GM12878 (cell line): ENCODE data around the gene AKAP8. TPM values are rescaled to one million over a fixed set of nuclear protein-coding genes. Genes with fewer than 3 reads are reported as not detected.

Experiments used
- ATAC-seq: fragments of 200-7000 bp; cut with Tn5 transposase; 3 replicates; pipeline ENCODE4 v1.9.1; 2020; ENCODE audit warnings: mild to moderate bottlenecking, moderate library complexity
- BruUV-seq: library from RNA; stranded (reverse); fragments of 400-500 nt; replicated peaks from 2 replicates; lab custom pipeline; 2021; lab: Mats Ljungman, UMichigan
- CTCF ChIA-PET: fragments of 300-600 bp; sonication (Branson Sonifier 250); formaldehyde crosslinking; extraction: SDS; loops from one replicate; lab custom pipeline; 2021; ENCODE audit warnings: inconsistent platforms; lab: Yijun Ruan, JAX
- POLR2A ChIA-PET: fragments of 350-600 bp; formaldehyde crosslinking; extraction: SDS; loops from one replicate; lab custom pipeline; 2021; ENCODE audit warnings: inconsistent platforms; lab: Charles Lee
- RAD21 ChIA-PET: fragments of 300-600 bp; sonication (Branson Sonifier 250); formaldehyde crosslinking; loops from one replicate; lab custom pipeline; 2023; ENCODE audit warnings: antibody characterized with exemption; ENCODE audit not compliant: unreplicated experiment; lab: Charles Lee
- SMC1A ChIA-PET: fragments of 300-600 bp; sonication (Branson Sonifier 250); formaldehyde crosslinking; loops from one replicate; lab custom pipeline; 2023; ENCODE audit not compliant: unreplicated experiment, uncharacterized antibody; lab: Charles Lee
- DNase-seq: peaks from one replicate; pipeline ENCODE4 v3.0.0-alpha.2; 2011; ENCODE audit warnings: low read depth, low spot score
- FAIRE-seq: peaks from 3 replicates; lab custom pipeline; 2011; peaks lifted over from hg19 to GRCh38; lab: Jason Lieb, UNC
- H2AFZ ChIP-seq: 2 replicates; pipeline ENCODE4 v1.6.0; 2011; ENCODE audit warnings: low read depth, low read length, control low read depth; ENCODE audit not compliant: control insufficient read depth
- H3K27ac ChIP-seq: 2 replicates; pipeline ENCODE4 v1.5.1; 2011; ENCODE audit warnings: control low read depth; ENCODE audit not compliant: control insufficient read depth, insufficient read depth
- H3K27me3 ChIP-seq, 2 experiments: replicated peaks in 1 of 2; 2 replicates each; pipeline versions ENCODE4 v1.6.0 to v1.6.1; 2011; ENCODE audit warnings: low read length in 1 of 2; ENCODE audit not compliant: control insufficient read depth in 2 of 2, insufficient read depth in 2 of 2
- H3K36me3 ChIP-seq, 2 experiments: 2 replicates each; pipeline ENCODE4 v1.5.1; 2011; ENCODE audit warnings: low read length in 1 of 2; ENCODE audit not compliant: control insufficient read depth in 2 of 2, insufficient read depth in 2 of 2
- H3K4me1 ChIP-seq: 2 replicates; pipeline ENCODE4 v1.6.1; 2011; ENCODE audit warnings: mild to moderate bottlenecking, low read length, moderate library complexity, mixed read lengths; ENCODE audit not compliant: control insufficient read depth, insufficient read depth
- H3K4me2 ChIP-seq: 2 replicates; pipeline ENCODE4 v1.6.0; 2011; ENCODE audit warnings: control low read depth; ENCODE audit not compliant: control insufficient read depth, insufficient read depth
- H3K4me3 ChIP-seq: fragments of 200-600 bp; sonication (generic); 2 replicates; pipeline ENCODE4 v1.5.1; 2016
- H3K79me2 ChIP-seq: 2 replicates; pipeline ENCODE4 v1.6.0; 2011; ENCODE audit warnings: low read length; ENCODE audit not compliant: control insufficient read depth, insufficient read depth
- H3K9ac ChIP-seq: 2 replicates; pipeline ENCODE4 v1.8.0; 2011; ENCODE audit warnings: low read length, control low read depth, mixed read lengths; ENCODE audit not compliant: control insufficient read depth, insufficient read depth
- H3K9me3 ChIP-seq: replicated peaks from 3 replicates; pipeline ENCODE4 v1.5.1; 2011; ENCODE audit warnings: mild to moderate bottlenecking, low read length; ENCODE audit not compliant: control insufficient read depth, insufficient read depth
- H4K20me1 ChIP-seq: 2 replicates; pipeline ENCODE4 v1.6.0; 2011; ENCODE audit not compliant: control insufficient read depth, insufficient read depth
- BHLHE40 ChIP-seq, 2 experiments: fragments of 450-650 bp in 1 of 2; IDR thresholded peaks; 2 replicates each; pipeline ENCODE4 v1.6.1; 2011 to 2017; ENCODE audit warnings: low read depth in 2 of 2, borderline replicate concordance in 1 of 2, improper control_type of control experiment in 1 of 2, low read length in 1 of 2, mild to moderate bottlenecking in 1 of 2
- CHD1 ChIP-seq: IDR thresholded peaks from 2 replicates; pipeline ENCODE4 v1.6.1; 2012; ENCODE audit warnings: low read depth, low read length, improper control_type of control experiment
- CREB1 ChIP-seq: IDR thresholded peaks from 2 replicates; pipeline ENCODE4 v1.6.1; 2012; ENCODE audit warnings: low read depth, mild to moderate bottlenecking, inconsistent platforms
- E4F1 ChIP-seq: fragments of 450-650 bp; IDR thresholded peaks from 2 replicates; pipeline ENCODE4 v1.6.1; 2018; ENCODE audit warnings: borderline replicate concordance, mild to moderate bottlenecking; ENCODE audit not compliant: partially characterized antibody
- MAX ChIP-seq: IDR thresholded peaks from 2 replicates; pipeline ENCODE4 v1.6.1; 2012; ENCODE audit warnings: low read depth, low read length, improper control_type of control experiment
- MLLT1 ChIP-seq: fragments of 450-650 bp; IDR thresholded peaks from 2 replicates; pipeline ENCODE4 v1.6.1; 2016; ENCODE audit warnings: mild to moderate bottlenecking
- NBN ChIP-seq: fragments of 450-650 bp; IDR thresholded peaks from 2 replicates; pipeline ENCODE4 v1.6.1; 2016
- NKRF ChIP-seq: fragments of 450-650 bp; conservative IDR thresholded peaks from 2 replicates; pipeline ENCODE4 v1.6.1; 2017; ENCODE audit warnings: mild to moderate bottlenecking, moderate library complexity
- POLR2A ChIP-seq: IDR thresholded peaks from 2 replicates; pipeline ENCODE4 v1.6.1; 2011; ENCODE audit warnings: low read depth, mild to moderate bottlenecking, low read length
- POLR2AphosphoS2 ChIP-seq: IDR thresholded peaks from 2 replicates; pipeline ENCODE4 v1.6.1; 2011; ENCODE audit warnings: low read depth, mild to moderate bottlenecking, low read length, improper control_type of control experiment, moderate library complexity
- POLR2AphosphoS5 ChIP-seq: IDR thresholded peaks from 2 replicates; pipeline ENCODE4 v1.6.1; 2011; ENCODE audit warnings: mild to moderate bottlenecking, low read length, inconsistent platforms
- STAT1 ChIP-seq: fragments of 450-650 bp; conservative IDR thresholded peaks from 2 replicates; pipeline ENCODE4 v1.6.1; 2014; ENCODE audit warnings: antibody characterized with exemption, mild to moderate bottlenecking
- YBX1 ChIP-seq: fragments of 450-650 bp; IDR thresholded peaks from 2 replicates; pipeline ENCODE4 v1.6.1; 2016; ENCODE audit warnings: antibody characterized with exemption
- YY1 ChIP-seq: IDR thresholded peaks from 2 replicates; pipeline ENCODE4 v1.6.1; 2011; ENCODE audit warnings: low read depth, mild to moderate bottlenecking, low read length
- ZBED1 ChIP-seq: IDR thresholded peaks from 2 replicates; pipeline ENCODE4 v1.6.1; 2016; ENCODE audit warnings: borderline replicate concordance
- WGBS: methylation state at CpG from one replicate; pipeline ENCODE4 v1.1.6; 2016; ENCODE audit warnings: low lambda C conversion rate; ENCODE audit not compliant: insufficient replicate concordance, insufficient coverage; ENCODE audit errors: missing lambda C conversion rate; 5-methylcytosine and 5-hydroxymethylcytosine counted together
- in situ Hi-C: fragments of 300-500 bp; cut with MboI; formaldehyde crosslinking; loops from 9 replicates; pipeline ENCODE4 v1.14.3; 2018; ENCODE audit warnings: mixed read lengths
- intact Hi-C: fragments of 100-400 bp; cut with micrococcal nuclease; formaldehyde crosslinking; loops from one replicate; pipeline ENCODE4 v1.14.2; 2022; ENCODE audit not compliant: unreplicated experiment
- polyA plus RNA-seq, 11 experiments: library from polyadenylated mRNA; depleted of rRNA in 4 of 11; unstranded in 6 of 11; stranded (reverse) in 5 of 11; fragments of >200 nt; fragmentation: Nextera tagmentation in 4 of 11; fragmentation: Illumina TruSeq in 1 of 11; extraction: Ambion mirVana in 4 of 11; extraction: Trizol in 1 of 11; gene quantifications; 1 replicate in 1 of 11; 2 replicates in 10 of 11; pipeline versions ENCODE4 v1.2.1 to v1.2.3, GENCODE V29; 2011 to 2016; ENCODE audit warnings: inconsistent platforms in 2 of 11, missing spikeins in 2 of 11, low read depth in 1 of 11
- total RNA-seq, 4 experiments: library from RNA; depleted of rRNA in 3 of 4; stranded (reverse); fragments of >200 nt in 3 of 4; fragmentation: Illumina TruSeq in 1 of 4; extraction: Trizol in 1 of 4; gene quantifications; 2 replicates each; pipeline versions ENCODE4 v1.2.1 to v1.2.3, GENCODE V29; 2013 to 2021

AKAP8 gene
- total and polyA plus RNA-seq, 10 of the 15 experiments (the other 5 are each of a cell fraction or from before 2014, with no cell fraction given), result 5.3 to 57.7 (median 20.6) TPM

- TF ChIP-seq POLR2AphosphoS2 (peak; percentile 46; the same call in 1 of the 2 replicates), STAT1 (no peak), YBX1 (no peak), ZBED1 (no peak), CREB1 (no peak)
These were observed 536 bp upstream of the AKAP8 start (continued) for GRCh38 chr19:15379999-15380647.

GRCh38 chr19:15378534-15379082, 979 bp downstream of the AKAP8 start:
- in situ Hi-C loops (no loop called here), intact Hi-C loops (loop anchor here (2.0 to 5.0 kb wide), 4 partner anchors 48 to 178 kb away; partner anchors contain the start of gene RASAL3)
- TSS peak; percentile 91 for BruUV-seq
- Histone ChIP-seq H3K36me3 (peaks cover 4 to 11% of the 10 kb centered on the region in 2 experiments), H3K4me3 (peak overlapping the region; percentile 94), H3K27ac (peak overlapping the region; percentile 91), H3K9ac (peak overlapping the region; percentile 94), H3K4me1 (peaks cover 23% of the 10 kb centered on the region), H4K20me1 (0 out of 2 replicates have a peak, but pooled peaks cover 5% of the 10 kb centered on the region), H3K4me2 (peak overlapping the region; percentile 73), H3K9me3 (no peaks in the 10 kb centered on the region), H2AFZ (0 out of 2 replicates have a peak overlapping the region, but pooled peaks have one; percentile 37), H3K79me2 (peaks cover 56% of the 10 kb centered on the region), H3K27me3 (no peaks in the 10 kb centered on the region)
- WGBS, result under 1% methylated on average over 22 of the region's 22 CpGs
- POLR2A ChIA-PET, result interaction anchor here (0.8 to 4.1 kb wide), 7 partner anchors 16 to 88 kb away, joined by 3 to 45 read pairs (median 5); partner anchors contain the start of genes AKAP8L and BRD4
- FAIRE-seq (peak; percentile 77), DNase-seq (no peak), ATAC-seq (peak; percentile 49)
- CTCF ChIA-PET, result interaction anchor here (0.6 to 4.2 kb wide), 8 partner anchors 38 to 201 kb away, joined by 3 to 28 read pairs (median 4); partner anchors contain the start of gene AKAP8L
- SMC1A ChIA-PET, result interaction anchor here (1.0 to 4.1 kb wide), 8 partner anchors 9 to 177 kb away, joined by 3 to 34 read pairs (median 6); partner anchors contain the start of gene AKAP8L
- RAD21 ChIA-PET, result interaction anchor here (1.0 to 3.9 kb wide), 9 partner anchors 26 to 692 kb away, joined by 3 to 43 read pairs (median 3); partner anchors contain the start of genes AKAP8L and BRD4
- TF ChIP-seq NKRF (peak; percentile 25; the same call in 1 of the 2 replicates), NBN (peak; percentile 29; the same call in 1 of the 2 replicates), CHD1 (0 out of 2 replicates have a peak, but pooled peaks have one; percentile 4), POLR2A (peak; percentile 14), POLR2AphosphoS5 (peak; percentile 75; the same call in 1 of the 2 replicates), BHLHE40 (IDR thresholded peaks at IDR 0.05; ENCODE audit: borderline replicate concordance in 1 of 2, low read depth in 2 of 2, low read length in 1 of 2) (peak in 1 of 2 experiments; percentile 37; a peak in 2 of 4 replicates), MAX (no peak; the same call in 1 of the 2 replicates), E4F1 (peak; percentile 47), YY1 (peak; percentile 40; the same call in 1 of the 2 replicates), MLLT1 (peak; percentile 67)
